ENCODE data around the gene OSTN. TPM values are rescaled to one million over a fixed set of nuclear protein-coding genes. Genes with fewer than 3 reads are reported as not detected.

OSTN gene
- total and polyA plus RNA-seq, 2 donors (not counting 3 experiments of a cell fraction or from before 2014, with no cell fraction given), result not detected

GRCh38 chr3:191296041-191296541 is 97.0 kb downstream of the OSTN start:
- no peak overlapping the region for H2AFZ ChIP-seq (ENCODE audit: low read depth, low read length)
- no peak overlapping the region for H3K27ac ChIP-seq (ENCODE audit: insufficient read depth, low read depth, low read length)
- no peak overlapping the region for H3K4me3 ChIP-seq (replicated peaks in 1 of 3; ENCODE audit: insufficient read depth in 1 of 3, low read depth in 1 of 3, low read length in 3 of 3)
- no peaks in the 10 kb centered on the region for H3K9me3 ChIP-seq (replicated peaks; ENCODE audit: control insufficient read depth, insufficient read depth, low read length)
- no peaks in the 10 kb centered on the region for H3K4me1 ChIP-seq (ENCODE audit: control insufficient read depth, extremely low read depth, insufficient read depth, low read length)
- no peak for DNase-seq (ENCODE audit: low read depth, low spot score)
- H3K79me2 ChIP-seq (ENCODE audit: control insufficient read depth, insufficient read depth, low read length), result no peaks in the 10 kb centered on the region
- no TSS peak for BruUV-seq (replicated peaks)
- H3K36me3 ChIP-seq (ENCODE audit: control insufficient read depth in 2 of 2, extremely low read depth in 1 of 2, insufficient read depth in 2 of 2, low read length in 2 of 2), result no peaks in the 10 kb centered on the region
- H3K9ac ChIP-seq (replicated peaks; ENCODE audit: extremely low read depth, insufficient read depth, low read length), result no peak overlapping the region
- TF ChIP-seq GATA2 (IDR thresholded peaks at IDR 0.05; ENCODE audit: insufficient read depth, insufficient read length, low read depth, low read length), result no peak
- TF ChIP-seq POLR2A (IDR thresholded peaks at IDR 0.05; ENCODE audit: low read depth, low read length), result no peak
- no peak for TF ChIP-seq MYC (IDR thresholded peaks at IDR 0.05; ENCODE audit: low read depth, low read length)
- TF ChIP-seq, protein P1, sequence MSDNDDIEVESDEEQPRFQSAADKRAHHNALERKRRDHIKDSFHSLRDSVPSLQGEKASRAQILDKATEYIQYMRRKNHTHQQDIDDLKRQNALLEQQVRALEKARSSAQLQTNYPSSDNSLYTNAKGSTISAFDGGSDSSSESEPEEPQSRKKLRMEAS (IDR thresholded peaks at IDR 0.05; ENCODE audit: insufficient read depth, insufficient read length), result no peak
- no peak for TF ChIP-seq CTCF (IDR thresholded peaks at IDR 0.05; ENCODE audit: extremely low read depth in 1 of 2, insufficient read depth in 1 of 2, low read depth in 1 of 2, low read length in 2 of 2)
- no peak for TF ChIP-seq JUN (IDR thresholded peaks at IDR 0.05; ENCODE audit: borderline replicate concordance, insufficient read depth, insufficient read length, low read depth)
- no peak for TF ChIP-seq FOS (IDR thresholded peaks at IDR 0.05; ENCODE audit: borderline replicate concordance, insufficient read depth, low read length)
- TF ChIP-seq POLR2AphosphoS5 (IDR thresholded peaks at IDR 0.05; ENCODE audit: insufficient read depth, low read depth, low read length), result no peak
- TF ChIP-seq EZH2 (IDR thresholded peaks at IDR 0.05; ENCODE audit: borderline replicate concordance, low read depth, low read length, severe bottlenecking), result no peak
- no peak for FAIRE-seq
- H3K9me1 ChIP-seq (replicated peaks; ENCODE audit: control insufficient read depth, extremely low read depth, insufficient read depth, low read length), result no peaks in the 10 kb centered on the region
- dilution Hi-C loops (cut with MboI; ENCODE audit: extremely low pct_ligation_motif_present, low sequenced_read_pairs) (no loop called here), intact Hi-C loops (cut with micrococcal nuclease) (no loop called here)
- H4K20me1 ChIP-seq (replicated peaks; ENCODE audit: control insufficient read depth, extremely low read depth, insufficient read depth, low read length), result no peaks in the 10 kb centered on the region
- POLR2A ChIA-PET, result no interaction called here
- no peaks in the 10 kb centered on the region for H3K27me3 ChIP-seq (ENCODE audit: control insufficient read depth in 2 of 2, insufficient read depth in 2 of 2, low read length in 2 of 2)
- CTCF ChIA-PET, result no interaction called here
- no peak overlapping the region for H3K4me2 ChIP-seq (ENCODE audit: insufficient read depth, low read length)

Measured in endothelial cell of umbilical vein (primary cell).